PC-3 (cell line): ENCODE measurements around the gene FAM53B. TPM values are rescaled to one million over a fixed set of nuclear protein-coding genes. Genes with fewer than 3 reads are reported as not detected.
A peak's percentile ranks its signal among the peaks of the same experiment; 100 is the strongest.

Experiments
- ATAC-seq: fragments of 200-7000 bp; cut with Tn5 transposase; 2 replicates; pipeline ENCODE4 v1.9.1; 2020; ENCODE audit warnings: mild to moderate bottlenecking, moderate library complexity
- BruUV-seq: library from RNA; stranded (reverse); fragments of 400-500 nt; replicated peaks from 2 replicates; lab custom pipeline; 2021; lab: Mats Ljungman, UMichigan
- CTCF ChIA-PET: fragments of 300-600 bp; sonication (Branson Sonifier 250); formaldehyde crosslinking; loops from one replicate; lab custom pipeline; 2022; ENCODE audit warnings: antibody characterized with exemption; lab: Charles Lee
- POLR2A ChIA-PET: fragments of 300-600 bp; sonication (Branson Sonifier 250); formaldehyde crosslinking; loops from one replicate; lab custom pipeline; 2022; ENCODE audit warnings: antibody characterized with exemption; ENCODE audit not compliant: unreplicated experiment; lab: Charles Lee
- DNase-seq: peaks from one replicate; pipeline ENCODE4 v3.0.0-alpha.2; 2015
- H2AFZ ChIP-seq: fragments of 300-600 bp; sonication (generic); 2 replicates; pipeline ENCODE4 v1.6.0; 2016; ENCODE audit warnings: antibody characterized with exemption, low read length
- H3F3A ChIP-seq: fragments of 300-600 bp; sonication (generic); one replicate; pipeline ENCODE4 v1.6.0; 2017; ENCODE audit warnings: antibody characterized with exemption, low read length, control low read depth, mild to moderate bottlenecking; ENCODE audit not compliant: unreplicated experiment
- H3K27ac ChIP-seq: fragments of 300-600 bp; sonication (generic); 2 replicates; pipeline ENCODE4 v1.5.1; 2016; ENCODE audit warnings: mild to moderate bottlenecking, low read length
- H3K27me3 ChIP-seq: fragments of 300-600 bp; sonication (generic); 2 replicates; pipeline ENCODE4 v1.6.1; 2016; ENCODE audit warnings: low read length, mixed read lengths
- H3K36me3 ChIP-seq: fragments of 300-600 bp; sonication (generic); 2 replicates; pipeline ENCODE4 v1.6.1; 2016; ENCODE audit warnings: low read depth, mixed run types, low read length, mixed read lengths
- H3K4me1 ChIP-seq: fragments of 300-600 bp; sonication (generic); 2 replicates; pipeline ENCODE4 v1.5.1; 2016; ENCODE audit warnings: low read length; ENCODE audit not compliant: insufficient read depth
- H3K4me2 ChIP-seq: fragments of 300-600 bp; sonication (generic); 2 replicates; pipeline ENCODE4 v1.6.0; 2016; ENCODE audit warnings: low read length
- H3K4me3 ChIP-seq: fragments of 300-600 bp; sonication (generic); 2 replicates; pipeline ENCODE4 v1.5.1; 2016; ENCODE audit warnings: mild to moderate bottlenecking, low read length, mixed read lengths
- H3K79me2 ChIP-seq: fragments of 300-600 bp; sonication (generic); 2 replicates; pipeline ENCODE4 v1.6.1; 2017; ENCODE audit warnings: low read length, mixed read lengths
- H3K9ac ChIP-seq: fragments of 300-600 bp; sonication (generic); 2 replicates; pipeline ENCODE4 v1.6.0; 2016; ENCODE audit warnings: mild to moderate bottlenecking, low read length
- H3K9me2 ChIP-seq: fragments of 300-600 bp; sonication (generic); replicated peaks from 2 replicates; pipeline ENCODE4 v1.6.1; 2016; ENCODE audit warnings: mixed run types, low read length, mixed read lengths
- H3K9me3 ChIP-seq: fragments of 300-600 bp; sonication (generic); 2 replicates; pipeline ENCODE4 v1.6.1; 2016; ENCODE audit warnings: low read length, mixed read lengths
- H4K20me1 ChIP-seq: fragments of 300-600 bp; sonication (generic); 2 replicates; pipeline ENCODE4 v1.6.1; 2016; ENCODE audit warnings: low read length, mixed read lengths
- EZH2 ChIP-seq: fragments of 300-600 bp; sonication (generic); IDR thresholded peaks from one replicate; pipeline ENCODE4 v1.6.1; 2017; ENCODE audit warnings: antibody characterized with exemption, mild to moderate bottlenecking, low read length; ENCODE audit not compliant: unreplicated experiment
- EZH2phosphoT487 ChIP-seq: fragments of 300-600 bp; sonication (generic); IDR thresholded peaks from 2 replicates; pipeline ENCODE4 v1.6.1; 2018; ENCODE audit warnings: mild to moderate bottlenecking, antibody characterized with exemption, low read length, borderline replicate concordance
- intact Hi-C: fragments of 100-400 bp; cut with micrococcal nuclease; formaldehyde crosslinking; loops from 2 replicates; pipeline ENCODE4 v1.9.0; 2023
- total RNA-seq: library from RNA; depleted of rRNA; stranded (reverse); fragments of >200 nt; gene quantifications from 2 replicates; pipeline ENCODE4 v1.2.3, GENCODE V29; 2014
- TF ChIP-seq, protein P1 (sequence below): fragments of 300-600 bp; sonication (generic); conservative IDR thresholded peaks from 2 replicates; pipeline ENCODE4 v1.5.1; 2017; ENCODE audit warnings: antibody characterized with exemption, low read depth, mild to moderate bottlenecking, low read length

The FAM53B gene
- total RNA-seq, 1 experiment from 2014 or later, result 19.4 TPM

DNA sequence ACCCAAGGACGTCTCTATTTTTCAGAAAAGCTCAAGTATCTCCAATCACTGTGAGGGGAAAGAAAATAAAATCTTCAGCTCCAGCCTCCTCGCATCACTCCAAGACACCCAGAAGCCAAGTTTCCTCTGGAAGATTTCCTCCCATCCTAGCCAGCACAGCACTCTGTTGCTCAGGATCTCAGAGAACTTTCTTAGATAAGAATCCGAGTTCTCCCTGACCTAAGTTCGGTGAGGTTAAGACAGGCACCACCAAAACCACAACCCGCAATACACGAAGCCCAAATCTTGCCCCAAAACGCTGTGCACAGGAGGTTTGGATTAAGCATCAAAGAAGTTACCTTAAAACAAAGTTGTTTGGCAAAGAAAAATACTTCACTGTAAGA lies 4.2 kb downstream of the FAM53B start:
- ATAC-seq (no peak), DNase-seq (no peak)
- H3K4me3 ChIP-seq, result peak overlapping the region; percentile 92
- H3K9ac ChIP-seq, result 0 out of 2 replicates have a peak overlapping the region, but pooled peaks have one; percentile 46
- H3K36me3 ChIP-seq, result no peaks in the 10 kb centered on the region
- H4K20me1 ChIP-seq, result no peaks in the 10 kb centered on the region
- CTCF ChIA-PET, result no interaction called here
- no peaks in the 10 kb centered on the region for H3K9me2 ChIP-seq
- no peaks in the 10 kb centered on the region for H3F3A ChIP-seq
- H3K4me2 ChIP-seq, result peak overlapping the region; percentile 83
- no peaks in the 10 kb centered on the region for H3K9me3 ChIP-seq
- peak overlapping the region; percentile 57; the same call in 1 of the 2 replicates for H3K27ac ChIP-seq
- POLR2A ChIA-PET, result no interaction called here
- H3K79me2 ChIP-seq, result peaks cover 73% of the 10 kb centered on the region
- H3K27me3 ChIP-seq, result no peaks in the 10 kb centered on the region
- peak overlapping the region; percentile 75; the same call in 1 of the 2 replicates for H2AFZ ChIP-seq
- peaks cover 43% of the 10 kb centered on the region for H3K4me1 ChIP-seq
- TF ChIP-seq EZH2phosphoT487 (no peak), EZH2 (no peak)
- TF ChIP-seq, protein P1, sequence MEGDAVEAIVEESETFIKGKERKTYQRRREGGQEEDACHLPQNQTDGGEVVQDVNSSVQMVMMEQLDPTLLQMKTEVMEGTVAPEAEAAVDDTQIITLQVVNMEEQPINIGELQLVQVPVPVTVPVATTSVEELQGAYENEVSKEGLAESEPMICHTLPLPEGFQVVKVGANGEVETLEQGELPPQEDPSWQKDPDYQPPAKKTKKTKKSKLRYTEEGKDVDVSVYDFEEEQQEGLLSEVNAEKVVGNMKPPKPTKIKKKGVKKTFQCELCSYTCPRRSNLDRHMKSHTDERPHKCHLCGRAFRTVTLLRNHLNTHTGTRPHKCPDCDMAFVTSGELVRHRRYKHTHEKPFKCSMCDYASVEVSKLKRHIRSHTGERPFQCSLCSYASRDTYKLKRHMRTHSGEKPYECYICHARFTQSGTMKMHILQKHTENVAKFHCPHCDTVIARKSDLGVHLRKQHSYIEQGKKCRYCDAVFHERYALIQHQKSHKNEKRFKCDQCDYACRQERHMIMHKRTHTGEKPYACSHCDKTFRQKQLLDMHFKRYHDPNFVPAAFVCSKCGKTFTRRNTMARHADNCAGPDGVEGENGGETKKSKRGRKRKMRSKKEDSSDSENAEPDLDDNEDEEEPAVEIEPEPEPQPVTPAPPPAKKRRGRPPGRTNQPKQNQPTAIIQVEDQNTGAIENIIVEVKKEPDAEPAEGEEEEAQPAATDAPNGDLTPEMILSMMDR, result no peak
- BruUV-seq, result no TSS peak
- intact Hi-C loops, result no loop called here

DNA sequence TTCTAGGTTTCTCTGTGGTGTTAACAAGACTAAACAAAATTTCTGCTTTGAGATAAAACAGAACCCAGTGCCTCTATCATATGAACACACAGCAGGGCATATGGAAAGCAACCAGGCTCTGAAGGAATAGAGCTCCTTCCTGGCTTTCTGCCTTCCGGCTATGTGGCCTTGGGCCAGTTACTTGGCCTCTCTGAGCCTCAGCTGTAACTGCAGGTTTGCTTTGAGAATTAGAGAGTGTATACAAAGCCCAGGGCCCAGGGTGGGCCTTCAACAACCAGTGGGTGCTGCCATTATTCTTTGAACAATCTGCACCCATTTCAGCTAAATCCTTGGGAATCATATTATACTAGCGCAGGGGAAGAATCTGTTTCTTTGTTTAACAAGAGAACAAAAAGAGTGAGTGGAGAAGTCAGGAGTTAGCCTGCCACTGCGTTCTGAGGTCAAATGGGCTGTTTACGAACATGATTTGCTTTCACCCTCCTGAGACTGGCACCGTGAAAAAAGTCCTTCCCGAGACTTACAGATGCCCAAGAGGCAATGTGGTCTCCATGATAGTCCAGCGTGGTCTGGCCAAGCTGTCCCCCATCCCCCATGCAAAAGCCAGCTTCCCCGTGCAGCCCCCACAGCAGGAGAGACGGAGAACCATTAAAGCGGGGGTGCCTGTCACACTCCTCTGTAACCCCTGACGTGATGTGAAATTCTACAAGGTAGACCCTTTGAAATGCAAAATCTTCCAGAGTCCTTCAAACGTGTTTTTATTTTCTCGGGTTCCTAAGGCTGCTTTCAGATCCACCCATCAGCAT lies 4.9 kb downstream of the FAM53B start:
- Histone ChIP-seq H3K4me1 (peaks cover 39% of the 10 kb centered on the region), H3K9me2 (no peaks in the 10 kb centered on the region), H3K4me2 (no peak overlapping the region), H3K79me2 (peaks cover 80% of the 10 kb centered on the region), H3K36me3 (no peaks in the 10 kb centered on the region), H3K4me3 (no peak overlapping the region), H3K9me3 (no peaks in the 10 kb centered on the region), H3K9ac (no peak overlapping the region), H2AFZ (no peak overlapping the region), H4K20me1 (no peaks in the 10 kb centered on the region), H3K27me3 (no peaks in the 10 kb centered on the region), H3F3A (no peaks in the 10 kb centered on the region), H3K27ac (no peak overlapping the region)
- intact Hi-C loops, result no loop called here
- DNase-seq (no peak), ATAC-seq (no peak)
- ChIA-PET POLR2A (no interaction called here), CTCF (no interaction called here)
- no TSS peak for BruUV-seq
- no peak for TF ChIP-seq EZH2
- TF ChIP-seq, protein P1, result no peak
- TF ChIP-seq EZH2phosphoT487, result no peak

DNA sequence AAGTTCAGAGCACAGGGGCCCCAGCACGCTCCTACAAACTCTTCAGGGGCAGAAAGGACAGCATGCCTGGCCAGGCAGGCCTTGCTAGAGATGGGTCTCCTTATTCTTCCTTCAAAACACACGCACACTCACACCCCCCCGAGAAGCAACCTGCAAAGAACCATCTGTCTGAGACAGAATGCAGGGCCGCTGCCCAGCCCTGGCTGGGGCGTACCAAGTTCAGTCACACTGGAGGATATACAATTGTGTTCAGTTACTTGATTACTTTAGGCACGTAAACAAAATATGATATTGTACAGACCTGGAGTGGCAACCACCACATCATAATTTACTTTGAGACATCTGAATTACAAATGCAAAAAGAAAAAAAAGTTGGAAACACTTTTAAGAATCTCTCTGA lies 5.7 kb downstream of the FAM53B start:
- H3K4me2 ChIP-seq, result no peak overlapping the region
- peaks cover 82% of the 10 kb centered on the region for H3K79me2 ChIP-seq
- H3F3A ChIP-seq, result no peaks in the 10 kb centered on the region
- POLR2A ChIA-PET, result no interaction called here
- no TSS peak for BruUV-seq
- no peaks in the 10 kb centered on the region for H3K9me2 ChIP-seq
- H3K27me3 ChIP-seq, result no peaks in the 10 kb centered on the region
- TF ChIP-seq EZH2 (no peak), EZH2phosphoT487 (no peak)
- TF ChIP-seq, protein P1, result no peak
- no peak for ATAC-seq
- CTCF ChIA-PET, result no interaction called here
- no peak for DNase-seq
- no peak overlapping the region for H3K4me3 ChIP-seq
- no peak overlapping the region for H3K27ac ChIP-seq
- no peak overlapping the region for H2AFZ ChIP-seq
- intact Hi-C loops, result no loop called here
- no peaks in the 10 kb centered on the region for H4K20me1 ChIP-seq
- no peaks in the 10 kb centered on the region for H3K36me3 ChIP-seq
- no peak overlapping the region for H3K9ac ChIP-seq
- peaks cover 39% of the 10 kb centered on the region for H3K4me1 ChIP-seq
- no peaks in the 10 kb centered on the region for H3K9me3 ChIP-seq
